Measurements from ENCODE around the gene SEMA3D.

The SEMA3D gene

GRCh38 chr7:85184599-85185423, 2.0 kb downstream of the SEMA3D start:
- Histone ChIP-seq H3K4me1 (ENCODE audit: control insufficient read depth in 1 of 2, insufficient read depth in 2 of 2, low read length in 2 of 2) (peaks cover 0 to 10% of the 10 kb centered on the region in 2 donors), H3K4me3 (ENCODE audit: low read depth in 1 of 2, low read length in 2 of 2) (peak overlapping the region; percentile 75 to 87), H3K9me3 (ENCODE audit: control insufficient read depth in 1 of 2, low read length in 2 of 2) (no peaks in the 10 kb centered on the region), H3K27ac (ENCODE audit: low read length) (no peak overlapping the region), H3K36me3 (ENCODE audit: control insufficient read depth in 1 of 2, insufficient read depth in 2 of 2, low read length in 2 of 2) (no peaks in the 10 kb centered on the region), H3K27me3 (ENCODE audit: low read depth, low read length) (no peaks in the 10 kb centered on the region)

DNA sequence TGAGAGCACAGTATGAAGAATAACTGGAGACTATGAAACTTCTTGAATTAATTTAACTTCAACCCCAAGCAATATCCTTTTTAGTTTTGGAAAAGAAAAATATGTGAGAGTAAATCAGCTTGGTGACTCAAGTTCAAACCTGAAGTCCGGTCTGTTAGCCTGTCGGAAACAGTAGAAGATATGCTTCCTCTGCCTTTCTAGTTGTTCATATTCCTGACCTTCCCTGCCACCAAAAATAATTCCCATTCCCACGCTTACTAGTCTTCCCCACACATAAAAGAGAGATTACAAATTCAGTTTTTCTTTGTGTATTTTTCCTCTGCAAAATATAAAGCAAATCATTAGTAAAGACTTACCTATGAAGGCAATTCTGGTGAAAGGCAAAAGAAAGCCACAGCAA, 3.6 kb downstream of the SEMA3D start:
- no peaks in the 10 kb centered on the region for H3K27me3 ChIP-seq (ENCODE audit: low read depth, low read length)
- H3K4me3 ChIP-seq (ENCODE audit: low read depth in 1 of 2, low read length in 2 of 2): no peak overlapping the region
- H3K36me3 ChIP-seq (ENCODE audit: control insufficient read depth in 1 of 2, insufficient read depth in 2 of 2, low read length in 2 of 2): no peaks in the 10 kb centered on the region
- H3K4me1 ChIP-seq (ENCODE audit: control insufficient read depth in 1 of 2, insufficient read depth in 2 of 2, low read length in 2 of 2): peaks cover 0 to 10% of the 10 kb centered on the region in 2 donors
- H3K27ac ChIP-seq (ENCODE audit: low read length): no peak overlapping the region
- no peaks in the 10 kb centered on the region for H3K9me3 ChIP-seq (ENCODE audit: control insufficient read depth in 1 of 2, low read length in 2 of 2)

DNA sequence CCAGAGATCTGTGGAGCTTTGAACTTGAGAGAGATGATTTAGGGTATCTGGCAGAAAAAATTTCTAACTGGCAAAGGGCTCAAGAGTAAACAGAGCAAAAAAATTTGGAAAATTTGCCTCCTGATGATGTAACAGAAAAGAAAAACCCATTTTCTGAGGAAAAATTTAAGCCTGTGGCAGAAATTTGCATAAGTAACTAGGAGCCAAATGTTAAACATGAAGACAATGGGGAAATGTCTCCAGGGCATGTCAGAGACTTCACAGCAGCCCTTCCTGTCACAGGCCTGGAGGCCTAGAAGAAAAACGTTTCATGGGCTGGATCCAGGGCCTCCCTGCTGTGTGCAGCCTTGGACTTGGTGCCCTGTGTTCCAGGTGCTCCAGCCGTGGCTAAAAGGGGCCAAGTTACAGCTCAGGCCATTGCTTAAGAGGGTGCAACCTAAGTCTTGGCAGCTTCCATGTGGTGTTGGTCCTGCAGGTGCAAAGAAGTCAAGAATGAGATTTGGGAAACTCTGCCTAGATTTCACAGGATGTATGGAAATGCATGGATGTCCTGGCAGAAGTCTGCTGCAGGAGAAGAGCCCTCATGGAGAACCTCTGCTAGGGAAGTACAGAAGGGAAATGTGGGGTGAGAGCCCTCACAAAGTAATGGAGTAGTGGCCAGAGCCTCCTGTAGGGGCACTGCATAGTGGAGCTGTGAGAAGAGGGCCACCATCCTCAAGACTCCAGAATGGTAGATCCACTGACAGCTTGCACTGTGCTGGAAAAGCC, 8.1 kb downstream of the SEMA3D start:
- no peaks in the 10 kb centered on the region for H3K27me3 ChIP-seq (ENCODE audit: low read depth, low read length)

GRCh38 chr7:85177316-85177715, 9.5 kb downstream of the SEMA3D start:
- Histone ChIP-seq H3K27me3 (ENCODE audit: low read depth, low read length) (no peaks in the 10 kb centered on the region), H3K4me1 (ENCODE audit: control insufficient read depth in 1 of 2, insufficient read depth in 2 of 2, low read length in 2 of 2) (peaks cover 0 to 9% of the 10 kb centered on the region in 2 donors), H3K36me3 (ENCODE audit: control insufficient read depth in 1 of 2, insufficient read depth in 2 of 2, low read length in 2 of 2) (no peaks in the 10 kb centered on the region), H3K9me3 (ENCODE audit: control insufficient read depth in 1 of 2, low read length in 2 of 2) (no peaks in the 10 kb centered on the region), H3K4me3 (ENCODE audit: low read depth in 1 of 2, low read length in 2 of 2) (no peak overlapping the region), H3K27ac (ENCODE audit: low read length) (no peak overlapping the region)

More for the DNA sequence above, 8.1 kb downstream of the SEMA3D start:
- Histone ChIP-seq H3K4me3 (ENCODE audit: low read depth in 1 of 2, low read length in 2 of 2) (no peak overlapping the region), H3K27ac (ENCODE audit: low read length) (no peak overlapping the region), H3K9me3 (ENCODE audit: control insufficient read depth in 1 of 2, low read length in 2 of 2) (no peaks in the 10 kb centered on the region), H3K36me3 (ENCODE audit: control insufficient read depth in 1 of 2, insufficient read depth in 2 of 2, low read length in 2 of 2) (no peaks in the 10 kb centered on the region), H3K4me1 (ENCODE audit: control insufficient read depth in 1 of 2, insufficient read depth in 2 of 2, low read length in 2 of 2) (no peaks in the 10 kb centered on the region)

GRCh38 chr7:85176197-85176596, 10.7 kb downstream of the SEMA3D start:
- Histone ChIP-seq H3K36me3 (ENCODE audit: control insufficient read depth in 1 of 2, insufficient read depth in 2 of 2, low read length in 2 of 2) (no peaks in the 10 kb centered on the region), H3K4me3 (ENCODE audit: low read depth in 1 of 2, low read length in 2 of 2) (no peak overlapping the region), H3K4me1 (ENCODE audit: control insufficient read depth in 1 of 2, insufficient read depth in 2 of 2, low read length in 2 of 2) (peaks cover 0 to 11% of the 10 kb centered on the region in 2 donors), H3K27me3 (ENCODE audit: low read depth, low read length) (no peaks in the 10 kb centered on the region), H3K9me3 (ENCODE audit: control insufficient read depth in 1 of 2, low read length in 2 of 2) (no peaks in the 10 kb centered on the region), H3K27ac (ENCODE audit: low read length) (no peak overlapping the region)

DNA sequence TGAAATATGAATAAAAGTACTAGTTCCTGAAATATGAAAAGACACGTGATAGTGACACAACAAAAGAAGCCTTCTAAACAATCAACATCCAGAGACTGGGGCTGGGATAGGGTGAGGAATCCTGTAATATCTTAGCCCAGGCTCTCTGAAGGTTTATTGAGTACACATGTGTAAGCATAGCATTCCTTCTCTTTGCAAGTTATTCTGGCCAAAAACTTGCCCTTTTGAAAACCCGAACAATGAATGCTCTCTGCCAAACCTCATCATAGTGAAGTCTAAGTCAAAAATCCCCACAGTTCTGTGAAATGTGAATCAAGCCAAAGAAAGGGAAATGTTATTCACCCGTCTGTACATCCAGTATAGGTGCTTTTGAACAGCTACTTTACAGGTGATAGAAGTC, 11.6 kb downstream of the SEMA3D start:
- H3K27me3 ChIP-seq (ENCODE audit: low read depth, low read length): no peaks in the 10 kb centered on the region
- H3K27ac ChIP-seq (ENCODE audit: low read length): no peak overlapping the region
- H3K9me3 ChIP-seq (ENCODE audit: control insufficient read depth in 1 of 2, low read length in 2 of 2): no peaks in the 10 kb centered on the region
- H3K36me3 ChIP-seq (ENCODE audit: control insufficient read depth in 1 of 2, insufficient read depth in 2 of 2, low read length in 2 of 2): no peaks in the 10 kb centered on the region
- H3K4me3 ChIP-seq (ENCODE audit: low read depth in 1 of 2, low read length in 2 of 2): no peak overlapping the region
- peaks cover 0 to 11% of the 10 kb centered on the region in 2 donors for H3K4me1 ChIP-seq (ENCODE audit: control insufficient read depth in 1 of 2, insufficient read depth in 2 of 2, low read length in 2 of 2)

DNA sequence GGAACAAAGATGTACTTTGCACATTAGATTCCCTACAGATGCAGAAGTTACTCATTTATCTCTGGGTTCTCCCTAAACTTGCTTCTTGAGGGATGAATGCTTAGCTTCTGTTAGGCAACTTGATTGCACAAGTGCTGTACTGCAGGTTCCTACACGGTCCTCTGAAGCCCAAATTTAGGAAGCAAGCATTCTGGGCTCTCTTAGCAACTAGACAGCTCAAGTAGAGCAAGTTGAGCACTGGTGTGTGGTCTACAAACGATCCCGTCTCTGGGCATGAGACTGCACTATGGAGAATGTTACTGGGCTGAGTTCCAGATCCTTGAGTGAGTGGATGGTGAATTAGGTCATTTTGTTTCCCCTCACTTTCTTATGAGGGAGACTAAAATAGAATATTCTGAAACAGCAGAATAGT, 14.3 kb downstream of the SEMA3D start:
- Histone ChIP-seq H3K27ac (ENCODE audit: low read length) (no peak overlapping the region), H3K27me3 (ENCODE audit: low read depth, low read length) (no peaks in the 10 kb centered on the region), H3K36me3 (ENCODE audit: control insufficient read depth in 1 of 2, insufficient read depth in 2 of 2, low read length in 2 of 2) (no peaks in the 10 kb centered on the region), H3K4me1 (ENCODE audit: control insufficient read depth in 1 of 2, insufficient read depth in 2 of 2, low read length in 2 of 2) (peaks cover 0 to 11% of the 10 kb centered on the region in 2 donors), H3K9me3 (ENCODE audit: control insufficient read depth in 1 of 2, low read length in 2 of 2) (peaks cover 0 to 2% of the 10 kb centered on the region in 2 donors), H3K4me3 (ENCODE audit: low read depth in 1 of 2, low read length in 2 of 2) (no peak overlapping the region)

DNA sequence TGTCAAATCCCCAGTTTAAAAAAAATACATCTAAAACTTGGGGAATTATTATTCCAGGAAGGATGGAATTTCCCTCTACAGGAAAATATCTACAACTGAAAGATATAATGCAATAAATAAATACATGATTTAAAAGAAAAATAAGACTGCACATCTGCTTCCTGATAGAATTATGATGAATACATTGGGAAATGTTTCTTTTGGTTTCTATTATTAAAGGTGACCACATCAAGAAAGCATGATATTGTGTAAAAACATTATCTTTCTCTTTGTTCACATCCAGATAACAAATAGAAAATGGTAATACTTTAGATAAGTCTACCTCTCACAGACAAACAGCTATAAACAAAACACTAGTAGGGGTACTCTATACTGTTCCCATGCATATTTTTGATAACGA, 19.2 kb downstream of the SEMA3D start:
- no peaks in the 10 kb centered on the region for H3K27me3 ChIP-seq (ENCODE audit: low read depth, low read length)
- no peaks in the 10 kb centered on the region for H3K36me3 ChIP-seq (ENCODE audit: control insufficient read depth in 1 of 2, insufficient read depth in 2 of 2, low read length in 2 of 2)
- no peak overlapping the region for H3K27ac ChIP-seq (ENCODE audit: low read length)
- peaks cover 0 to 2% of the 10 kb centered on the region in 2 donors for H3K9me3 ChIP-seq (ENCODE audit: control insufficient read depth in 1 of 2, low read length in 2 of 2)
- H3K4me3 ChIP-seq (ENCODE audit: low read depth in 1 of 2, low read length in 2 of 2): no peak overlapping the region
- H3K4me1 ChIP-seq (ENCODE audit: control insufficient read depth in 1 of 2, insufficient read depth in 2 of 2, low read length in 2 of 2): peaks cover 0 to 5% of the 10 kb centered on the region in 2 donors

- H3K27ac ChIP-seq (ENCODE audit: low read length): no peak overlapping the region
- peaks cover 0 to 2% of the 10 kb centered on the region in 2 donors for H3K9me3 ChIP-seq (ENCODE audit: control insufficient read depth in 1 of 2, low read length in 2 of 2)
- no peaks in the 10 kb centered on the region for H3K27me3 ChIP-seq (ENCODE audit: low read depth, low read length)
- no peaks in the 10 kb centered on the region for H3K4me1 ChIP-seq (ENCODE audit: control insufficient read depth in 1 of 2, insufficient read depth in 2 of 2, low read length in 2 of 2)
- H3K4me3 ChIP-seq (ENCODE audit: low read depth in 1 of 2, low read length in 2 of 2): no peak overlapping the region
- no peaks in the 10 kb centered on the region for H3K36me3 ChIP-seq (ENCODE audit: control insufficient read depth in 1 of 2, insufficient read depth in 2 of 2, low read length in 2 of 2)
These were observed 21.6 kb downstream of the SEMA3D start for GRCh38 chr7:85165263-85165662.

DNA sequence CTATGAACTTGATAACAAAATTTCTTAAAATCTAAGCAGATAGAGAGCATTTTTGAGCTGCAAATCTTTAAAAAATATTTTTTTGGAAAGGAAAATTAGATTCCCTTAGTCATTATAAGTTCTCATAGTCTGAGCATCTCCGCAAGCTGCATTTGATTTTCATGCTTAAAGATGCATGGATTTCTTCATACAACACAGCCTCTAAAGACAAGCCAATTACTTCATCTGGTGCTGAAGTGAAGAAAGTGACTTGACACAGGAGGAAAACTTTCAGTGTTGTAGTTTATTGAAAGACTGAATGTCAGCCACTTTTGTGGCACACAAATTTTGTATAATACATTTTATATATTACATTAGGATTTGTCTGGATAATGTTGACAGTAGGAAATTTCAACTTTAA, 22.5 kb downstream of the SEMA3D start:
- Histone ChIP-seq H3K27me3 (ENCODE audit: low read depth, low read length) (no peaks in the 10 kb centered on the region), H3K36me3 (ENCODE audit: control insufficient read depth in 1 of 2, insufficient read depth in 2 of 2, low read length in 2 of 2) (no peaks in the 10 kb centered on the region), H3K4me1 (ENCODE audit: control insufficient read depth in 1 of 2, insufficient read depth in 2 of 2, low read length in 2 of 2) (no peaks in the 10 kb centered on the region), H3K9me3 (ENCODE audit: control insufficient read depth in 1 of 2, low read length in 2 of 2) (peaks cover 0 to 2% of the 10 kb centered on the region in 2 donors), H3K4me3 (ENCODE audit: low read depth in 1 of 2, low read length in 2 of 2) (no peak overlapping the region), H3K27ac (ENCODE audit: low read length) (no peak overlapping the region)

DNA sequence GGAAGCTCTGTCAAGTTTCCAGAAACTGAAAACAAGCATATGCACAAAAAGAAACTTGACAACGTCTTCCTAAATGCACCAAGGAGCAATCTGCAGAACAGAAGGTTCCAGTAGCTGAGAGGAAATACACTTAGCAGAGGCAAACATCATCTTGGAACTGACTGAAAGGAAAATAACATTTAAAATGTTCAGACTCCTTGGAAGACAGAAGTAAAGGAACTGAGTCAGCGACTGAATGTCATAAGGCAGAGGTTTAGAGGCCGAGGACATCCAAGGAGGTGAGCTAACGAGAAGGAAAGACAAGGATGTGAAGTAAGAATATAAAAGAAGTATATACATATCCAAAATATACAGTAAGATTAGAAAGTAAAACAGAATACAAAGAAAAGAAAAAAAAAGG, 24.1 kb downstream of the SEMA3D start:
- Histone ChIP-seq H3K4me3 (ENCODE audit: low read depth in 1 of 2, low read length in 2 of 2) (no peak overlapping the region), H3K4me1 (ENCODE audit: control insufficient read depth in 1 of 2, insufficient read depth in 2 of 2, low read length in 2 of 2) (no peaks in the 10 kb centered on the region), H3K9me3 (ENCODE audit: control insufficient read depth in 1 of 2, low read length in 2 of 2) (no peaks in the 10 kb centered on the region), H3K27me3 (ENCODE audit: low read depth, low read length) (no peaks in the 10 kb centered on the region), H3K36me3 (ENCODE audit: control insufficient read depth in 1 of 2, insufficient read depth in 2 of 2, low read length in 2 of 2) (no peaks in the 10 kb centered on the region), H3K27ac (ENCODE audit: low read length) (no peak overlapping the region)
